Neural cell (in vitro differentiated cells): Measurements from ENCODE around the gene TULP4. TPM values are rescaled to one million over a fixed set of nuclear protein-coding genes. Genes with fewer than 3 reads are reported as not detected.

Experiments used
- H2AFZ ChIP-seq: fragments of 200-600, 300-800 bp; sonication (generic), shearing (Covaris generic); 2 replicates; pipeline ENCODE4 v1.6.0; 2014; ENCODE audit warnings: low read depth, mild to moderate bottlenecking, antibody characterized with exemption, low read length, moderate library complexity
- H3F3A ChIP-seq: fragments of 200-600 bp; shearing (Covaris generic); 2 replicates; pipeline ENCODE4 v1.6.1; 2016; ENCODE audit warnings: mild to moderate bottlenecking, moderate library complexity, mixed read lengths, antibody characterized with exemption, low read length; ENCODE audit not compliant: insufficient read depth, poor library complexity, severe bottlenecking
- H3K27ac ChIP-seq: fragments of 200-600, 300-800 bp; sonication (generic), shearing (Covaris generic); 2 replicates; pipeline ENCODE4 v1.5.1; 2014; ENCODE audit warnings: mild to moderate bottlenecking, low read length, moderate library complexity
- H3K27me3 ChIP-seq: fragments of 300-800, 200-600 bp; sonication (generic), shearing (Covaris generic); 2 replicates; pipeline ENCODE4 v1.6.0; 2014; ENCODE audit warnings: mild to moderate bottlenecking, low read depth, low read length, moderate library complexity; ENCODE audit not compliant: insufficient read depth
- H3K36me3 ChIP-seq: fragments of 300-800, 200-600 bp; sonication (generic), shearing (Covaris generic); 2 replicates; pipeline ENCODE4 v1.5.1; 2014; ENCODE audit warnings: mild to moderate bottlenecking, antibody characterized with exemption, low read length, moderate library complexity; ENCODE audit not compliant: insufficient read depth
- H3K4me2 ChIP-seq: fragments of 300-800, 200-600 bp; sonication (generic), shearing (Covaris generic); 2 replicates; pipeline ENCODE4 v1.6.0; 2014; ENCODE audit warnings: mild to moderate bottlenecking, low read length
- H3K4me3 ChIP-seq: fragments of 300-800, 200-600 bp; sonication (generic), shearing (Covaris generic); 2 replicates; pipeline ENCODE4 v1.5.1; 2014; ENCODE audit warnings: mild to moderate bottlenecking, low read length, moderate library complexity
- H3K79me2 ChIP-seq: fragments of 200-600 bp; shearing (Covaris generic); replicated peaks from 2 replicates; pipeline ENCODE4 v1.6.0; 2014; ENCODE audit warnings: mild to moderate bottlenecking, low read length, moderate library complexity; ENCODE audit not compliant: insufficient read depth
- H3K9ac ChIP-seq: fragments of 300-800, 200-600 bp; sonication (generic), shearing (Covaris generic); 2 replicates; pipeline ENCODE4 v1.6.1; 2016; ENCODE audit warnings: mild to moderate bottlenecking, low read length, mixed read lengths
- H3K9me2 ChIP-seq: fragments of 200-600 bp; shearing (Covaris generic); 2 replicates; pipeline ENCODE4 v1.6.1; 2016; ENCODE audit warnings: mild to moderate bottlenecking, low read length, mixed read lengths; ENCODE audit not compliant: insufficient read depth
- H3K9me3 ChIP-seq: fragments of 200-600, 300-800 bp; sonication (generic), shearing (Covaris generic); 2 replicates; pipeline ENCODE4 v1.6.1; 2016; ENCODE audit warnings: mild to moderate bottlenecking, mixed run types, low read length, moderate library complexity, mixed read lengths
- H4K20me1 ChIP-seq: fragments of 200-600 bp; shearing (Covaris generic); 2 replicates; pipeline ENCODE4 v1.6.1; 2016; ENCODE audit warnings: mild to moderate bottlenecking, mixed run types; ENCODE audit not compliant: insufficient read depth
- CTCF ChIP-seq: fragments of 450-650 bp; IDR thresholded peaks from 2 replicates; pipeline ENCODE4 v1.5.1; 2014; ENCODE audit warnings: antibody characterized with exemption, mild to moderate bottlenecking, moderate library complexity; ENCODE audit not compliant: poor library complexity, severe bottlenecking
- EP300 ChIP-seq: fragments of 450-650 bp; conservative IDR thresholded peaks from 2 replicates; pipeline ENCODE4 v1.6.1; 2014; ENCODE audit warnings: antibody characterized with exemption, mild to moderate bottlenecking, moderate library complexity; ENCODE audit not compliant: poor library complexity, severe bottlenecking
- EZH2 ChIP-seq: fragments of 200-600, 300-800 bp; shearing (Covaris generic), sonication (generic); IDR thresholded peaks from 2 replicates; pipeline ENCODE4 v1.6.1; 2014; ENCODE audit warnings: antibody characterized with exemption, low read length, borderline replicate concordance, mild to moderate bottlenecking; ENCODE audit not compliant: insufficient read depth, poor library complexity, severe bottlenecking
- MXI1 ChIP-seq: fragments of 450-650 bp; conservative IDR thresholded peaks from 2 replicates; pipeline ENCODE4 v1.6.1; 2014; ENCODE audit warnings: antibody characterized with exemption, mild to moderate bottlenecking; ENCODE audit not compliant: poor library complexity, severe bottlenecking
- POLR2AphosphoS5 ChIP-seq: IDR thresholded peaks from 2 replicates; pipeline ENCODE4 v1.6.1; 2012
- RAD21 ChIP-seq: fragments of 450-650 bp; conservative IDR thresholded peaks from 2 replicates; pipeline ENCODE4 v1.6.1; 2014; ENCODE audit warnings: antibody characterized with exemption, mild to moderate bottlenecking, moderate library complexity
- REST ChIP-seq: IDR thresholded peaks from 2 replicates; pipeline ENCODE4 v1.6.1; 2012; ENCODE audit warnings: borderline replicate concordance
- SMC3 ChIP-seq: fragments of 450-650 bp; conservative IDR thresholded peaks from 2 replicates; pipeline ENCODE4 v1.6.1; 2014; ENCODE audit warnings: antibody characterized with exemption, mild to moderate bottlenecking, moderate library complexity; ENCODE audit not compliant: poor library complexity
- TAF1 ChIP-seq: IDR thresholded peaks from 2 replicates; pipeline ENCODE4 v1.6.1; 2012; ENCODE audit warnings: low read depth
- polyA plus RNA-seq: library from polyadenylated mRNA; depleted of rRNA; stranded (reverse); fragments of >200 nt; gene quantifications from 2 replicates; pipeline ENCODE4 v1.2.3, GENCODE V29; 2014

TULP4 gene
- polyA plus RNA-seq, 1 donor from 2014 or later, result 30.6 TPM

GRCh38 chr6:158475344-158476302, 163.4 kb downstream of the TULP4 start:
- no peaks in the 10 kb centered on the region for H3K9me3 ChIP-seq

More at GRCh38 chr6:158475344-158476302, 163.4 kb downstream of the TULP4 start:
- Histone ChIP-seq H3K4me2 (no peak overlapping the region), H4K20me1 (no peaks in the 10 kb centered on the region), H3K27me3 (no peaks in the 10 kb centered on the region), H3K9me2 (no peaks in the 10 kb centered on the region), H3F3A (no peaks in the 10 kb centered on the region), H3K4me3 (no peak overlapping the region), H3K9ac (no peak overlapping the region), H3K36me3 (peaks cover 6% of the 10 kb centered on the region), H3K27ac (no peak overlapping the region), H3K79me2 (no peaks in the 10 kb centered on the region), H2AFZ (no peak overlapping the region)
- TF ChIP-seq CTCF, result no peak
- no peak for TF ChIP-seq SMC3
- TF ChIP-seq EP300, result no peak
- TF ChIP-seq RAD21, result no peak
- no peak for TF ChIP-seq POLR2AphosphoS5
- TF ChIP-seq REST, result no peak
- no peak for TF ChIP-seq MXI1
- no peak for TF ChIP-seq EZH2
- TF ChIP-seq TAF1, result no peak
